GM18502 (cell line): ENCODE results near the gene NABP1.

Experiments
- ATAC-seq: cut with Tn5 transposase; IDR thresholded peaks from one replicate; pipeline ENCODE4 v1.9.1; 2021; ENCODE audit warnings: mild to moderate bottlenecking; ENCODE audit not compliant: unreplicated experiment, poor library complexity

NABP1 gene

GRCh38 chr2:191646163-191646902 lies 31.6 kb upstream of the NABP1 start:
- ATAC-seq = no peak

GRCh38 chr2:191649519-191649918 lies 28.4 kb upstream of the NABP1 start:
- no peak for ATAC-seq

GRCh38 chr2:191650896-191651773 lies 26.8 kb upstream of the NABP1 start:
- ATAC-seq = peak; percentile 98

- ATAC-seq = no peak
Measured at GRCh38 chr2:191653667-191654391, 24.1 kb upstream of the NABP1 start.

- ATAC-seq = no peak
Measured at GRCh38 chr2:191656391-191656790, 21.5 kb upstream of the NABP1 start.

- no peak for ATAC-seq
Measured at GRCh38 chr2:191656792-191657191, 21.1 kb upstream of the NABP1 start.

GRCh38 chr2:191657977-191658376 lies 20.0 kb upstream of the NABP1 start:
- ATAC-seq = no peak

GRCh38 chr2:191659198-191659597 lies 18.7 kb upstream of the NABP1 start:
- ATAC-seq = no peak

GRCh38 chr2:191660575-191660974 lies 17.4 kb upstream of the NABP1 start:
- ATAC-seq = no peak

GRCh38 chr2:191661097-191661924 lies 16.6 kb upstream of the NABP1 start:
- ATAC-seq = no peak

- ATAC-seq = no peak
Measured at GRCh38 chr2:191664823-191665677, 12.9 kb upstream of the NABP1 start.

- ATAC-seq = no peak
Measured at GRCh38 chr2:191666226-191666625, 11.7 kb upstream of the NABP1 start.

GRCh38 chr2:191666732-191667131 lies 11.2 kb upstream of the NABP1 start:
- ATAC-seq = peak; percentile 74

GRCh38 chr2:191670076-191670475 lies 7.9 kb upstream of the NABP1 start:
- ATAC-seq = peak; percentile 70

- no peak for ATAC-seq
Measured at GRCh38 chr2:191670787-191671186, 7.1 kb upstream of the NABP1 start.

GRCh38 chr2:191675807-191676721 lies 1.9 kb upstream of the NABP1 start:
- peak; percentile 64 for ATAC-seq

GRCh38 chr2:191676790-191677645 lies 918 bp upstream of the NABP1 start:
- ATAC-seq = peak; percentile 37
